Skeletal muscle satellite cell (primary cell): ENCODE results near the gene ATP9B.
"Not testable (repeated sequence)": the region's sequence is repeated elsewhere in the genome, so short reads cannot be mapped to it uniquely, and the experiment has no call there.

Experiments used
- H3K27me3 ChIP-seq: 2 replicates; pipeline ENCODE4 v1.7.0; 2013; ENCODE audit warnings: low read length; ENCODE audit not compliant: control insufficient read depth, insufficient read depth
- H3K36me3 ChIP-seq: 2 replicates; pipeline ENCODE4 v1.7.0; 2013; ENCODE audit warnings: mild to moderate bottlenecking, control low read depth, low read length; ENCODE audit not compliant: insufficient read depth
- H3K4me1 ChIP-seq: 2 replicates; pipeline ENCODE4 v1.7.0; 2013; ENCODE audit warnings: low read length; ENCODE audit not compliant: control insufficient read depth, insufficient read depth
- H3K4me2 ChIP-seq: 2 replicates; pipeline ENCODE4 v1.7.0; 2013; ENCODE audit warnings: mild to moderate bottlenecking, low read length
- H3K4me3 ChIP-seq: 2 replicates; pipeline ENCODE4 v1.7.0; 2013; ENCODE audit warnings: low read length
- H3K9ac ChIP-seq: 2 replicates; pipeline ENCODE4 v1.7.0; 2013; ENCODE audit warnings: mild to moderate bottlenecking, low read depth, low read length, moderate library complexity
- H3K9me3 ChIP-seq: replicated peaks from 2 replicates; pipeline ENCODE4 v1.7.0; 2013; ENCODE audit warnings: mild to moderate bottlenecking, control low read depth, low read length

ATP9B gene

DNA sequence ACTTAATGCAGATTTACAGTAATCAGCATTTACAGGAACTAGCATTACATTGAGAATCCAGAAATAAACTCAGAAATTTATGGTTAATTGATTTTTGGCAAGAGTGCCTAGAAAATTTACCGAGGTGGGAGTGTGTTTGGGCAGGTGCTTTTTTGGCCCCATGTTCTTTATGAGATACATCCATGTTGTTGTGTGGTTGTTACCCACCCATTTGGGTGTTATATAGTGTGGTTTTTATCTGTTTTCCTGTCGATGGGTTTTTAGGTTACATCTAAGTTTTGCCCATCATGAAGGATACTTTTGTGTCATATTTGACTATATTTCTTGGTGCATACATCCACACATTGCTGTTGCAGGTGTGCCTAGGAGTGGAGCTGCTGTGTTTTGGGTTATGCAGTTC is 82.0 kb downstream of the ATP9B start:
- H3K4me3 ChIP-seq: no peak overlapping the region
- H3K4me2 ChIP-seq: no peak overlapping the region
- no peaks in the 10 kb centered on the region for H3K9me3 ChIP-seq
- peaks cover 2% of the 10 kb centered on the region for H3K4me1 ChIP-seq
- H3K9ac ChIP-seq: no peak overlapping the region
- H3K27me3 ChIP-seq: no peaks in the 10 kb centered on the region
- no peaks in the 10 kb centered on the region for H3K36me3 ChIP-seq

DNA sequence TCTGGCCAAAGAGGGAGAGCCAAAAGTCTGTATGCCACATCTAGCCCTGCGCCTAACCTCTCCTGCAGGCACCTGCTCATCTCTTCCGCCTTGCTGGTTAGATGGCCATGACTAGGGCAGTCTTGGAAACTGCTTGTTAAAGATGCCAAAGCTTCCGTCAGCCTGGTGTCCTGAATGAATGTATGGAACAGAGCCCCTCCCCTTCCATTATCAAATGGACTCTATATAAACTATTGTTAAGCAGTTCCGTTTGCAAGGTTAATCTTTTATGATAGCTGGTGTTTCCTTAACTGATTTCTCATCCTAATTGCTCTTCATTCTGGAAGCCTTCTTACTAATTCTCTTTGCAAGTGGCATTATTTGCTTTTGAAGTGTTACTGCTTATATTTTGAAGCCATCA is 87.1 kb downstream of the ATP9B start:
- Histone ChIP-seq H3K4me2 (no peak overlapping the region), H3K9me3 (no peaks in the 10 kb centered on the region)

DNA sequence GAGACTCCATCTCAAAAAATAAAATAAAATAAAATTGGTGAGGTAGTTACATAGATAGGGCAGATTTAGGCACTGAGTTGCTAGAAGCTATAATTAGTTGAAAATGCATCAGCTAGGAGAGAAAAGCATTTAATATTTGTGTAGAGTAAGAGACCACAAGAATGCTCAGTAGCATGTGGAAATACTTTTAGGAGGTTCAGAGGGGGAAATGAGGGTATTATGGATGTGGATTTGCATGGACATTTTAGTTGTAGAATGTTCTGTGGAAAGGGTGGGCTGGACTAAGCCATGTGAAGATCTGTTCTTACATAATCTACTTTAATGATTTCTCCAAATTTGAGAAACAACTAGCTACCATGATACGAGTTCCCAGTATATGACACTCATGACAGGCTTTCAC is 95.5 kb downstream of the ATP9B start:
- no peak overlapping the region for H3K9ac ChIP-seq
- no peak overlapping the region for H3K4me3 ChIP-seq
- H3K36me3 ChIP-seq: peaks cover 12% of the 10 kb centered on the region
- H3K27me3 ChIP-seq: no peaks in the 10 kb centered on the region
- H3K4me2 ChIP-seq: no peak overlapping the region
- H3K9me3 ChIP-seq: no peaks in the 10 kb centered on the region
- peaks cover under 1% of the 10 kb centered on the region for H3K4me1 ChIP-seq

More for the DNA sequence above, 87.1 kb downstream of the ATP9B start:
- peaks cover 10% of the 10 kb centered on the region for H3K4me1 ChIP-seq
- no peak overlapping the region for H3K4me3 ChIP-seq
- H3K27me3 ChIP-seq: no peaks in the 10 kb centered on the region
- no peak overlapping the region for H3K9ac ChIP-seq
- peaks cover 9% of the 10 kb centered on the region for H3K36me3 ChIP-seq

DNA sequence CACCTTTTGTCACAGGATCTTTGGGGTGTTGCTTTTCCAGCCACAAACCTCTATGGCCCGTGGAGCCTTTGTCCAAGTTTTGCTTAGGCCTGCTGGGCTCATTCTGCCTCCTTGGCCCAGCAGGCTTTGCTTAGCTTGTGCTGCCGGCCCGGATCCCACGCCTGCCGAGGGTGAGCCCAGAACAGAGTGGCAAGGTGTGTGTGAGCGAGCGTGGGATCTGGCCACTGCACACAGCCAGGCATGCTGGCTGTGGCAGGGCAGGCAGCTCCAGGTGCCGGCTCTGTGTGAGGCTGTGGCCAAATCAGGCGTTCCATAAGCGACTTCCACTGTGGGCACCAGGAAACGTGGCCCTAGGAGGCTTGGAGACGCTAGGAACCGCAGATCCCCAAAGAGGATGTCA is 97.5 kb downstream of the ATP9B start:
- Histone ChIP-seq H3K27me3 (no peaks in the 10 kb centered on the region), H3K36me3 (peaks cover 11% of the 10 kb centered on the region), H3K4me3 (no peak overlapping the region), H3K9me3 (no peaks in the 10 kb centered on the region), H3K4me2 (no peak overlapping the region), H3K9ac (no peak overlapping the region), H3K4me1 (peaks cover 4% of the 10 kb centered on the region)

DNA sequence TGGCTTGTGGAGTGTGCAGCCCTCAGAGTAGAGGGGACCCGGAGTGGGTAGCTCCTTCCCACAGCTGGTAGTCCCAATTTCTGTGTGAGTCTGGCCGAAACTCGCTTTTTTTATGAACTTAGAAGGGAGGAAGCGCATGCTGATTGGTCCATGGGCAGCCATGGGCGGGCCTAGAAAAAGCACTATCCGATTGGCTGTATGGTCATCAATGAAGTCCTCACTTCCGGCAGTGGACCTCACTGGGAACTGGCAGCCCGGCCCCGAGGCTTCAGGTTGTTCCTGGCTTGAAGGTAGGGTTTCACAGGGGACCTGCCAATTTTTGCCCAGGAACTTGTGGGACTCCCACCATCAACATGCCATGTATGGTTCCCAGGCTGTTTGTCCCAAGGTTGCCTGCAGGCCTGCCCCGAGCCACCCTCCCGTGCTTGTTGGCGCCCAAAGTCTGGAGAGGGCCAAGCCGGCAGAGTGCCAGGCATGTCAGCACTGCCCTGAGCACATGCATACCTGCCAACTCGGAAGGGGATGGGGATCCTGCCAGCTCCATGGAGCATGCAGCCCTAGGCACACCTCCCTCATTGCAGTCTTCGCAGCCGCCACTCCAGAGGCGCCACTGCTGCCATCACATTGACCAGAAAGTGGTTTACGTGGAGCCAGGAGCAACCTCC is 98.5 kb downstream of the ATP9B start:
- H3K27me3 ChIP-seq: no peaks in the 10 kb centered on the region
- no peaks in the 10 kb centered on the region for H3K9me3 ChIP-seq
- peaks cover 4% of the 10 kb centered on the region for H3K4me1 ChIP-seq
- H3K9ac ChIP-seq: no peak overlapping the region
- H3K4me2 ChIP-seq: no peak overlapping the region
- H3K4me3 ChIP-seq: no peak overlapping the region
- H3K36me3 ChIP-seq: peaks cover 11% of the 10 kb centered on the region

DNA sequence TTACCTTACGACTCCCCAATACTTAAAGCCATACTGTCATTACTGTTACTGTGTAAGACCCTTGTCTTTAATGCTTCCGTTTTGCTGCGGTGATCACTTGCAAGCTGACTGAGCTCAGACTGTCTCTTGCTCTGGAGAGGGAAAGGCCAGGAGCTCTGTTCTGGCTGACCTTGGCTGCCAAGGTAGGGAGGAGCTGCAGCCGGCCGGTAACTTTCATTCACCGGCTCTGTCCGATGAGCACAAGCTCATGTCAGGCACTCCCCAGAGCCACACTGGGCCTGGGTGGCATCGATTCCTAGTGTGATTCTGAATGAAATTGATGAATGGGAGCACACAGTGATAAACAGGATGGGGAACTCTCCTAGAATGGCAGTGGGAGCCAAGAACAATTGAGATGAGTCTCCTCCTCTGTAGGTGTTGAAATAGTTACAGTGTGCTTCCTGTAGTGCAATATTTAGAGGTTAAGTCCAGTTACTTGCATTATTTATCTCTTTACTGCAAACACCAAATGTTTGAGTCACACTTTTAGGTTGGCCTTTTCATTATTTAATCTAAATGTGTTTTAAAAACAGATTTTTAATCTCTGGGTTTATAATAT is 100.9 kb downstream of the ATP9B start:
- Histone ChIP-seq H3K4me1 (peaks cover 4% of the 10 kb centered on the region), H3K4me2 (no peak overlapping the region), H3K4me3 (no peak overlapping the region), H3K36me3 (peaks cover 11% of the 10 kb centered on the region), H3K27me3 (no peaks in the 10 kb centered on the region), H3K9ac (no peak overlapping the region), H3K9me3 (no peaks in the 10 kb centered on the region)

DNA sequence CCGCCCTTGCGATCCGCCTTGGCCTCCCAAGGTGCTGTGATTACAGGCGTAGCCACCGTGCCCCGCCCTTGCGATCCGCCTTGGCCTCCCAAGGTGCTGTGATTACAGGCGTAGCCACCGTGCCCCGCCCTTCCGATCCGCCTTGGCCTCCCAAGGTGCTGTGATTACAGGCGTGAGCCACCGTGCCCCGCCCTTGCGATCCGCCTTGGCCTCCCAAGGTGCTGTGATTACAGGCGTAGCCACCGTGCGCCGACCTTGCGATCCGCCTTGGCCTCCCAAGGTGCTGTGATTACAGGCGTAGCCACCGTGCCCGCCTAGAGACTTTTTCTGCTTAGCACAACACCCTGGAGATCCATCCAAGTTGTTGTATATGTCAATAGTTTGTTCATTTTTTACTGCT is 103.1 kb downstream of the ATP9B start:
- not testable (repeated sequence) for H3K4me3 ChIP-seq, H3K4me2 ChIP-seq, H3K9ac ChIP-seq, H3K27me3 ChIP-seq, H3K9me3 ChIP-seq, H3K4me1 ChIP-seq, H3K36me3 ChIP-seq

DNA sequence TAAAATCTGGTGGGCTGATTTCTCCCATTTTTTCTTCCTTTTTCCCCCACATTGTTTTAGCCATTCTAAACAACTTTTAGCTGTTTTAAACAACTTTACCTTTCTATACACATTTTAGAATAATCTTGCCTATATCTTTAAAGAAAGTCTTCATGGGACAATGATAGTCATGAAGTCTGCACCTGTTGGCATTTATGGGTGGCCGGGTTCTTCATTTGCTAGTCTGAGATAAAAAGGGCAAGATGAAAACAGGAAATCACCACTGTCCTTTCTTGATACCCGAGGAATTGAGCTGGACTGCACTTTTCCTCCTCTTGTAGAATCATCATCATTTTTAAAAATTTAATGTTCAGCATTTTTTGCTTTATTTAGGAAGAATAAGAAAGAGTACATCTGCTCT is 104.5 kb downstream of the ATP9B start:
- H3K27me3 ChIP-seq: no peaks in the 10 kb centered on the region
- H3K4me3 ChIP-seq: no peak overlapping the region
- peaks cover 4% of the 10 kb centered on the region for H3K4me1 ChIP-seq
- H3K36me3 ChIP-seq: no peaks in the 10 kb centered on the region
- no peaks in the 10 kb centered on the region for H3K9me3 ChIP-seq
- H3K4me2 ChIP-seq: no peak overlapping the region
- no peak overlapping the region for H3K9ac ChIP-seq

DNA sequence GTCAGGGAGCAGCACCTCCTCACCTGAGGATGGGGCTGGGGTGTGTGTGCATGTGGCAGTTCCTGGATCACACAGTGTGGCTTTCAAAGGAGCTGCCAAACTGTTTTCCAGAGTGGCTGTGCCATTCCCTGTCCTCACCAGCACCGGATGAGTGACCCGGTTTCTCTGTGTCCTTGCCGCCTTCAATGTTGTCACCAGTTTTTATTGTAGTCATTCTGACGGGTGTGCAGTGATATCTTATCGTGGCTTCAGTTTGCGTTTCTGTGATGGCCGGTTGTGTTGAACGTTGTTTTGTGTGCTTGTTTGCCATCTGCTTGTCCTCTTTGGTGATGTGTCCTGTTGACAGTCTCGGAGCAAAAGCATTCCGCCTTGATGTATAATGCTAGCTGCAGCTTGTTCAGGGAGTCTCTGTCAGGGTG is 108.9 kb downstream of the ATP9B start:
- H3K4me3 ChIP-seq: no peak overlapping the region
- H3K27me3 ChIP-seq: no peaks in the 10 kb centered on the region
- no peaks in the 10 kb centered on the region for H3K9me3 ChIP-seq
- H3K4me1 ChIP-seq: no peaks in the 10 kb centered on the region
- H3K4me2 ChIP-seq: no peak overlapping the region
- H3K36me3 ChIP-seq: no peaks in the 10 kb centered on the region
- no peak overlapping the region for H3K9ac ChIP-seq

DNA sequence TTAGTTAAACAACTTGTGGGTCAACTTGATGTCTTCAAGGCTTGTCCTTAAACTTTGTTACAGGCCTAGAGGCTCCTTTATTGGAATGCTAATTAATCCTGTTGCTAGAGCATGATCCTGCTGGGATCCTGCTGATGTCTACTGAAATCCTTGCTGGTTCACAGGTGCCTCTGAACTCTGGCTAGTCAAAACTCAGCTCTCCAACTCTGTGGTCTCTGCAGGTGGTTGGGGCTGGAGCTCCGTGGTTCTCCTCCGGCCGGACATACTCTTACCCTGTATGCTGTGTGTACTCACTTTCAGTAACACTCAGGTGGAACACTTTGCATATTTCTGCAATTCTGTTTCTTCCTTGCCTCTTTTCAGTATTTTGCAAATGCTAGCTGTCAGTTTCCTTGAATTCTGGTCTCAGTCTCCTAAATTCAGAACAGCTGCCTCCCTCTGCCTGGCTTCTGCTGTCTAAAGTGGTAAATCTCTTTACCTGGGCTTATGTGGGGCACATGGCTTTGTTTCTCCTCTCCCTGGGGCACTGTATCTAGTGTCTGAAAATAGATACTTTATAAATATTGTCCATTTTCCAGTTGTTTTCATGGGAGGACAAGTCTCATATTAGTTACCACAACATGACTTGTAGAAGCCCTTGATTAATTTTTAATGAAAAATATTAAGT is 113.0 kb downstream of the ATP9B start:
- no peaks in the 10 kb centered on the region for H3K4me1 ChIP-seq
- no peaks in the 10 kb centered on the region for H3K27me3 ChIP-seq
- no peak overlapping the region for H3K9ac ChIP-seq
- no peak overlapping the region for H3K4me2 ChIP-seq
- no peaks in the 10 kb centered on the region for H3K9me3 ChIP-seq
- no peaks in the 10 kb centered on the region for H3K36me3 ChIP-seq
- no peak overlapping the region for H3K4me3 ChIP-seq

DNA sequence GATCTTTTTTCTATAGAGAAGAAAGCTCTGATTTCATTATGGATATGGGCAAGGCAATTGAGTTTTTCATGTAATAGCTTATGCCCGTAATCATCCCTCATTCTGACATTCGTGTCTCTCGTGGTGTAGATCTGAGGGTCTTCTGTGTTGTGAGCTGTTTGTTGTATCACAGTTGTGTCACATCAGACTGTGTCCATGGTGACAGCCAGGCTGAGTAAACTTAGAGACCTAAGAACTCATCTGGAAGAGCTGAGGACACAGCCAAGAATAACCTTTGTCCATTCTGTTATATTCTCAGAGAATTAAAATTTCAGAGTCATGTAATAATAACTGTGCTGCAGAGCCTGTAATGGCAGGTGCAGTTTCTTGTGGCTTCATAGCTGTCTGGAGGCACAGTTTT is 116.5 kb downstream of the ATP9B start:
- H3K4me2 ChIP-seq: no peak overlapping the region
- H3K4me1 ChIP-seq: no peaks in the 10 kb centered on the region
- no peak overlapping the region for H3K4me3 ChIP-seq
- H3K27me3 ChIP-seq: no peaks in the 10 kb centered on the region
- H3K9me3 ChIP-seq: no peaks in the 10 kb centered on the region
- no peak overlapping the region for H3K9ac ChIP-seq
- H3K36me3 ChIP-seq: no peaks in the 10 kb centered on the region

DNA sequence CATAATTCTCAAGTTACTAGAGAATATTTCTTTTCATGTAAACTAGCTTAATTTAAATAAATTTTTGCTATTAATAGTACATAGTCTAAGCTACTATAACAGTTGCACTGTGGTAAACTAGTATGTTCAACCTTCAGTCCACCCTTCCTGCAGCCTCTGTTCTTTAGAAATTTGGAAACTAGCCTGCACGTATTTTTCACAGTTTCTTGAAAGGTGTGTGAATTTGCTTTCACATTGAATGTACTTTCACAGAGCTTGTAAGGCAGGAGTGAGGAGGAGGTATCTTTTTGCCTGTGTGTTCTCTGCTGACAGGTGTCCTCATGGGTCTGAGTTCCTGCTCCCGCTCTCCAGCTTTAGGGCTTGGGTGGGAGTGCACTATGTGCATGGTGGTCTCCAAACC is 117.5 kb downstream of the ATP9B start:
- Histone ChIP-seq H3K4me1 (no peaks in the 10 kb centered on the region), H3K27me3 (no peaks in the 10 kb centered on the region), H3K36me3 (no peaks in the 10 kb centered on the region), H3K9me3 (no peaks in the 10 kb centered on the region), H3K4me3 (no peak overlapping the region), H3K4me2 (no peak overlapping the region), H3K9ac (no peak overlapping the region)
